Left renal cortex interstitium (tissue), 4 donors: ENCODE results near the gene PKNOX1. TPM values are rescaled to one million over a fixed set of nuclear protein-coding genes. Genes with fewer than 3 reads are reported as not detected.
"Not testable (repeated sequence)": the region's sequence is repeated elsewhere in the genome, so short reads cannot be mapped to it uniquely, and the experiment has no call there.

Experiments
- DNase-seq, 4 donors: peaks; one replicate each; pipeline ENCODE4 v3.0.0-alpha.2; 2013; ENCODE audit warnings: low read depth in 4 of 4, low spot score in 2 of 4, missing footprints in 1 of 4
- polyA plus RNA-seq, 4 donors: library from polyadenylated mRNA; unstranded; fragments of 120-200 nt; gene quantifications; one replicate each; pipeline ENCODE4 v1.2.1, GENCODE V29; 2013; ENCODE audit not compliant: insufficient read length in 4 of 4

PKNOX1 gene
- polyA plus RNA-seq, 4 donors = 23.9 to 30.9 (median 26.8) TPM

- not testable (repeated sequence) for DNase-seq
Measured at GRCh38 chr21:42949094-42949755, 25.1 kb upstream of the PKNOX1 start.

- DNase-seq = not testable (repeated sequence)
Measured at GRCh38 chr21:42951193-42951592, 23.2 kb upstream of the PKNOX1 start.

- no peak for DNase-seq
Measured at GRCh38 chr21:42956824-42957630, 17.3 kb upstream of the PKNOX1 start.

- not testable (repeated sequence) for DNase-seq
Measured at GRCh38 chr21:42958122-42958521, 16.2 kb upstream of the PKNOX1 start.

- DNase-seq = no peak
Measured at GRCh38 chr21:42959728-42960127, 14.6 kb upstream of the PKNOX1 start.

GRCh38 chr21:42962380-42963007 lies 11.9 kb upstream of the PKNOX1 start:
- DNase-seq = no peak

GRCh38 chr21:42964086-42964485 lies 10.3 kb upstream of the PKNOX1 start:
- DNase-seq = no peak

- DNase-seq = no peak
Measured at GRCh38 chr21:42964546-42965210, 9.7 kb upstream of the PKNOX1 start.

- no peak for DNase-seq
Measured at GRCh38 chr21:42965211-42965560, 9.2 kb upstream of the PKNOX1 start.

GRCh38 chr21:42967616-42968015 lies 6.7 kb upstream of the PKNOX1 start:
- not testable (repeated sequence) for DNase-seq

- no peak for DNase-seq
Measured at GRCh38 chr21:42969193-42969600, 5.2 kb upstream of the PKNOX1 start.

- no peak for DNase-seq
Measured at GRCh38 chr21:42970946-42971653, 3.3 kb upstream of the PKNOX1 start.

- DNase-seq = no peak
Measured at GRCh38 chr21:42971897-42972275, 2.5 kb upstream of the PKNOX1 start.

GRCh38 chr21:42973309-42973990 lies 912 bp upstream of the PKNOX1 start:
- no peak for DNase-seq

- no peak for DNase-seq
Measured at GRCh38 chr21:42974832-42975820, 764 bp downstream of the PKNOX1 start.

- no peak for DNase-seq
Measured at GRCh38 chr21:42975886-42976608, 1.7 kb downstream of the PKNOX1 start.

- no peak for DNase-seq
Measured at GRCh38 chr21:42980312-42981213, 6.2 kb downstream of the PKNOX1 start.
